HG03103 (cell line): ENCODE measurements around the gene TBK1.
"Not testable (repeated sequence)": the region's sequence is repeated elsewhere in the genome, so short reads cannot be mapped to it uniquely, and the experiment has no call there.

ENCODE experiments used
- ATAC-seq: cut with Tn5 transposase; IDR thresholded peaks from one replicate; pipeline ENCODE4 v1.9.1; 2021; ENCODE audit warnings: low read depth; ENCODE audit not compliant: unreplicated experiment

The TBK1 gene

DNA sequence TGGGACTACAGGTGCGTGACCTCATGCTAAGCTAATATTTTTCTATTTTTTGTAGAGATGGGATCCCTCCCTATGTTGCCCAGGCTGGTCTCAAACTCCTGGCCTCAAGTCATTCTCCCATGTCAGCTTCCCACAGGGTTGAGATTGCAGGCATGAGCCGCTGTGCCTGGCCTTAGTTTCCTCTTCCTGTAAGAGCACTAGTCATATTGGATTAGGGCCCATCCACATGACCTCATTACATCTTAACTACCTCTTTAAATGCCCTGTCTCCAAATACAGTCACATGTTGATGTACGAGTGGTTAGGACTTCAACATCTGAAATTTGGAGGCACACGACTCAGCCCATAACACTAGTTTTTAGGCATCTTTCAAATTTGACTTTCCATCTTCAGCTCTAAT is 86.2 kb downstream of the TBK1 start:
- no peak for ATAC-seq

DNA sequence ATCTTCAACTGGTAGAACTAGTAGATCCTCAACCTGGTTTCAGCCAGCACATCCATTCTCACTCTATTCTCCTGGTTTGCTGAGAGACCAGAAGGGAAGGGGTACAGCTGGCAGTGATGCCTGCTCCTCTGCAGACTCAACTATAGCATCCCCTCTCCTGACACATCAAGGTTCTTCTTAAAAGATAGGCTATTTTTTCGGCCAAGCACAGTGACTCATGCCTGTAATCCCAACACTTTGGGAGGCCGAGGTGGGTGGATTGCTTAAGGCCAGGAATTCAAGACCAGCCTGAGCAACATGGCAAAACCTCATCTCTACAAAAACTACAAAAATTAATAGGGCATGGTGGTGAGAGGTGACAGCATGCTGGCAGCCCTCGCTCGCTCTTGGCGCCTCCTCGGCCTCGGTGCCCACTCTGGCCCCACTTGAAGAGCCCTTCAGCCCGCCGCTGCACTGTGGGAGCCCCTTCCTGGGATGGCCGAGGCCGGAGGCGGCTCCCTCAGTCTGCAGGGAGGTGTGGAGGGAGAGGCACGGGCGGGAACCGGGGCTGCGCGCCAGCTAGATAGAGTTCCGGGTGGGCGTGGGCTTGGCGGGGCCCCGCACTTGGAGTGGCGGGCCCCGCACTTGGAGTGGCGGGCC is 90.6 kb downstream of the TBK1 start:
- ATAC-seq = not testable (repeated sequence)

DNA sequence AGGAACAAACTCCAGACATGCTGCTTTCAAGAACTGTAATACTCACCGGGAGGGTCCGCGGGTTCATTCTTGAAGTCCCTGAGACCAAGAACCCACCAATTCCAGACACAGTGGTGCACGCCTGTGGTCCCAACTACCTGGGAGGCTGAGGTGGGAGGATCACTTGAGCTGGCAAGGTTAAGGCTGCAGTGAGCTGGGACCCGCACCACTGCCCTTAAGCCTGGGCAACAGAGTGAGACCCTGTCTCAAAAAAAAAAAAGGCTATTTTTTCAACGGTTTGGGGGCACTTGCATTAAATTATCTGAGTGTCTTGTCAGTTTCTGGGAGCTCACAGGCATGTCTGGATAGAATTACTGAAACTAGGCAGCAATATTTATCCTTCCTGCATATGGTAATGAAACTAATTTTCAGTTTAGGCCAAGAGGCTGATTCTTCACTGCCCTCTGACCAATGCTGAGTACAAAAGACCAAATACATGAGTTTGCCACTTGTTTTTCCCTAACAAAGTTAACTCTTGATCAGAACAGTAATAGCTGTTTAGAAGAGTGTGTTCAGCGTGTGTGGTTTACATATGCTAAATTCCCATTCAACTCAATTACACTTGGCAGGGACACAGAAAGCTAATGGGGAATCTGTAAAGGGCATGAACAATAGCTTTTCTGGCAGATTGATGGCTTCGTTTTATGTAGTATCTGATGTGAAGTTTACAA is 92.6 kb downstream of the TBK1 start:
- ATAC-seq = no peak

DNA sequence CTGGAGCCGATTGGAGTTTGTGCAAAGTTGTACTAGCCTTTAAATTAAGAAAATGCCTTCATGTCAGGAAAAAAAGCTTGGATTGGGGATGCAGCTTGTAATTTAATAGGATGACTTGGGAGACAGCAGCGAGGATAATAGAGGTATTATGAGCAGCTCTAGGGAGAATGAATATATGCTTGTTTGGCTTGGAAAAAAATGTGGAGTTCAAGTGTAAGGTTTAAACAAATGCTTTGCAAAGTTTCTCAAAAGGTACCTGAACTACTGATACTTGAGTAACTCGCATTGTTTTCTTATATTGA is 93.1 kb downstream of the TBK1 start:
- ATAC-seq = no peak

DNA sequence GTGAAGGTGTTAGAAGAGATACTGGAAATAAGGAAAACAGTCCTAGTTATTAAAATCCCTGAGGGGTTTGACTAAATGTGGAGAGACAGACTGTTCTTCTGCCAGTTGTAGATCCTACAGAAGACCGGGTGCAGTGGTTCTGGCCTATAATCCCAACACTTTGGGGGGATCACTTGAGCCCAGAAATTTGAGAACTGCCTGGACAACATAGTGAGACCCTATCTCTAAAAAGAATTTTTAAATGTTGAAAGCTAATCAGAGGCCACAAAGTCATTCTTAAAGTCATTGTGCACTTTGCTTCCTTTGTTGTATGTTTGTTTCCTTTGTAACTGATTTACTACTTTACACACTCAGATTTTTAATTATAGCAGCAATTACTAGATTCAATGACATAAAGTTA is 97.2 kb downstream of the TBK1 start:
- no peak for ATAC-seq

DNA sequence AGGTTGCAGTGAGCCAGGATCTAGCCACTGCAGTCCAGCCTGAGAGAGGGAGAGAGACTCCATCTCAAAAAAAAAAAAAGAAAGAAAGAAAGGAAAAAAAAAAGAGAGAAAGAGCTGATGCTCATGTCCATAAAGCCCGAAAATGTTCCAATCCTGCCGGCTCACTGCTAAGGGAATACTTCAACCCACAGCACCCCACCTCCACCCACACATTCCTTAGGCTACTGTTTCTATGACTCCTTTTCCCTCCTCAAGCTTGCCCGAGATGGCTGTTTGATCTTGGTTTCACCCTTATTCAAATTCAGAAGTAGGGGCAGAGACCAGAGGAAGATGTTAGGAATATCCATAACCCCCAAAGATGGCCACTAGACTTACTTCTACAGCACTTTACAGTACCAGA is 98.8 kb downstream of the TBK1 start:
- no peak for ATAC-seq

DNA sequence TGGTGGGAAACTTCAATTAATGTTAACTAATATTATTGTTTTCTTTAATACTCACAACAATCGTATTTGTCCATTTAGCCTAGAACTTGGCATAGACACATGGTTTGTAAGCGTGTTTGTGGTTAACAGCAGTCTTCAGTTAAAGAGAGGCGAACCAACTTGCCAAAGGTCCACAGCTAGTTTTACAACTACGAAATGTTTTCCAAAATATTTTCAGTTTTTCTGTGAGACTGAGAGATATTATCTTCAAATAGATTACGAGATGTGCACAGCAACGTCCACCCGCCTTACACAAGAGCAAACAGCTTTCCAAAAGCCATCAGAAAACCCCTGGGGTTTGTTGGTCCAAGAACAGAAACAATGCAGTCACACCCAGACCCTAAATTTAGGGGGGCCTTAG is 99.8 kb downstream of the TBK1 start:
- ATAC-seq = no peak
